ENCODE results near the gene NALCN.

Gene NALCN

GRCh38 chr13:101185606-101186005 lies 230.7 kb downstream of the NALCN start:
- Histone ChIP-seq H4K20me1 (no peaks in the 10 kb centered on the region), H3K9ac (no peak overlapping the region), H3K27ac (no peak overlapping the region), H3K4me3 (no peak overlapping the region), H3K27me3 (no peaks in the 10 kb centered on the region), H3K9me3 (no peaks in the 10 kb centered on the region), H3K4me2 (no peak overlapping the region), H3K36me3 (no peaks in the 10 kb centered on the region), H3K4me1 (no peaks in the 10 kb centered on the region)
- no peak for TF ChIP-seq Cebpa-rat (IDR thresholded peaks at IDR 0.05)

GRCh38 chr13:101181076-101181685 lies 235.1 kb downstream of the NALCN start:
- no peak overlapping the region for H3K27ac ChIP-seq
- no peaks in the 10 kb centered on the region for H3K27me3 ChIP-seq
- H3K36me3 ChIP-seq: no peaks in the 10 kb centered on the region
- no peaks in the 10 kb centered on the region for H3K9me3 ChIP-seq
- no peaks in the 10 kb centered on the region for H3K4me1 ChIP-seq
- no peak overlapping the region for H3K4me2 ChIP-seq
- no peak for TF ChIP-seq Cebpa-rat (IDR thresholded peaks at IDR 0.05)
- no peak overlapping the region for H3K4me3 ChIP-seq
- H4K20me1 ChIP-seq: no peaks in the 10 kb centered on the region
- H3K9ac ChIP-seq: no peak overlapping the region

GRCh38 chr13:101179021-101179420 lies 237.3 kb downstream of the NALCN start:
- no peaks in the 10 kb centered on the region for H3K27me3 ChIP-seq
- no peaks in the 10 kb centered on the region for H3K4me1 ChIP-seq
- no peak for TF ChIP-seq Cebpa-rat (IDR thresholded peaks at IDR 0.05)
- no peak overlapping the region for H3K4me3 ChIP-seq
- no peak overlapping the region for H3K9ac ChIP-seq
- no peaks in the 10 kb centered on the region for H3K36me3 ChIP-seq
- no peaks in the 10 kb centered on the region for H4K20me1 ChIP-seq
- no peak overlapping the region for H3K4me2 ChIP-seq
- no peak overlapping the region for H3K27ac ChIP-seq
- no peaks in the 10 kb centered on the region for H3K9me3 ChIP-seq

- TF ChIP-seq Cebpa-rat (IDR thresholded peaks at IDR 0.05): no peak
- Histone ChIP-seq H3K4me3 (no peak overlapping the region), H3K27me3 (no peaks in the 10 kb centered on the region), H3K4me1 (no peaks in the 10 kb centered on the region), H3K27ac (no peak overlapping the region), H3K9me3 (no peaks in the 10 kb centered on the region), H3K9ac (no peak overlapping the region), H3K4me2 (no peak overlapping the region), H4K20me1 (no peaks in the 10 kb centered on the region), H3K36me3 (no peaks in the 10 kb centered on the region)
These were observed 237.9 kb downstream of the NALCN start for GRCh38 chr13:101178406-101178805.

GRCh38 chr13:101170306-101170705 lies 246.0 kb downstream of the NALCN start:
- H3K4me1 ChIP-seq: no peaks in the 10 kb centered on the region
- no peak for TF ChIP-seq Cebpa-rat (IDR thresholded peaks at IDR 0.05)

GRCh38 chr13:101157261-101157660 lies 259.0 kb downstream of the NALCN start:
- Histone ChIP-seq H3K36me3 (no peaks in the 10 kb centered on the region), H3K27ac (no peak overlapping the region), H3K9me3 (no peaks in the 10 kb centered on the region), H4K20me1 (no peaks in the 10 kb centered on the region), H3K9ac (no peak overlapping the region), H3K4me2 (no peak overlapping the region), H3K4me1 (peaks cover 7% of the 10 kb centered on the region; the same call in 1 of the 2 replicates), H3K27me3 (no peaks in the 10 kb centered on the region), H3K4me3 (no peak overlapping the region)
- TF ChIP-seq Cebpa-rat (IDR thresholded peaks at IDR 0.05): no peak

More at GRCh38 chr13:101170306-101170705, 246.0 kb downstream of the NALCN start:
- no peaks in the 10 kb centered on the region for H3K27me3 ChIP-seq
- no peak overlapping the region for H3K27ac ChIP-seq
- no peak overlapping the region for H3K4me2 ChIP-seq
- H3K36me3 ChIP-seq: no peaks in the 10 kb centered on the region
- H3K9me3 ChIP-seq: no peaks in the 10 kb centered on the region
- no peaks in the 10 kb centered on the region for H4K20me1 ChIP-seq
- H3K4me3 ChIP-seq: no peak overlapping the region
- H3K9ac ChIP-seq: no peak overlapping the region

GRCh38 chr13:101155920-101156319 lies 260.4 kb downstream of the NALCN start:
- H3K9ac ChIP-seq: no peak overlapping the region
- TF ChIP-seq Cebpa-rat (IDR thresholded peaks at IDR 0.05): no peak
- peaks cover 7% of the 10 kb centered on the region; the same call in 1 of the 2 replicates for H3K4me1 ChIP-seq

GRCh38 chr13:101152184-101152583 lies 264.1 kb downstream of the NALCN start:
- H3K4me3 ChIP-seq: no peak overlapping the region
- H3K4me2 ChIP-seq: no peak overlapping the region
- H3K27ac ChIP-seq: no peak overlapping the region
- no peaks in the 10 kb centered on the region for H3K36me3 ChIP-seq
- no peaks in the 10 kb centered on the region for H3K27me3 ChIP-seq
- no peaks in the 10 kb centered on the region for H4K20me1 ChIP-seq
- H3K4me1 ChIP-seq: no peaks in the 10 kb centered on the region
- no peak for TF ChIP-seq Cebpa-rat (IDR thresholded peaks at IDR 0.05)
- no peaks in the 10 kb centered on the region for H3K9me3 ChIP-seq
- H3K9ac ChIP-seq: no peak overlapping the region

More at GRCh38 chr13:101155920-101156319, 260.4 kb downstream of the NALCN start:
- H3K27me3 ChIP-seq: no peaks in the 10 kb centered on the region
- H3K27ac ChIP-seq: no peak overlapping the region
- H3K4me3 ChIP-seq: no peak overlapping the region
- no peaks in the 10 kb centered on the region for H3K36me3 ChIP-seq
- no peaks in the 10 kb centered on the region for H3K9me3 ChIP-seq
- H3K4me2 ChIP-seq: no peak overlapping the region
- H4K20me1 ChIP-seq: no peaks in the 10 kb centered on the region

GRCh38 chr13:101150998-101151397 lies 265.3 kb downstream of the NALCN start:
- Histone ChIP-seq H3K36me3 (no peaks in the 10 kb centered on the region), H3K9me3 (no peaks in the 10 kb centered on the region), H3K4me2 (no peak overlapping the region), H3K27ac (no peak overlapping the region), H3K9ac (no peak overlapping the region), H3K27me3 (no peaks in the 10 kb centered on the region), H3K4me1 (no peaks in the 10 kb centered on the region), H4K20me1 (no peaks in the 10 kb centered on the region), H3K4me3 (no peak overlapping the region)
- TF ChIP-seq Cebpa-rat (IDR thresholded peaks at IDR 0.05): no peak

- Histone ChIP-seq H4K20me1 (no peaks in the 10 kb centered on the region), H3K27me3 (no peaks in the 10 kb centered on the region), H3K4me2 (no peak overlapping the region), H3K36me3 (no peaks in the 10 kb centered on the region), H3K4me1 (no peaks in the 10 kb centered on the region), H3K27ac (no peak overlapping the region), H3K9me3 (no peaks in the 10 kb centered on the region), H3K4me3 (no peak overlapping the region), H3K9ac (no peak overlapping the region)
- TF ChIP-seq Cebpa-rat (IDR thresholded peaks at IDR 0.05): no peak
These were observed 266.4 kb downstream of the NALCN start for GRCh38 chr13:101149735-101150384.

All from BLaER1 (cell line).